AG10803 (cell line): Measurements from ENCODE around the gene PDE6A.
A peak's percentile ranks its signal among the peaks of the same experiment; 100 is the strongest.

ENCODE experiments used
- DNase-seq: peaks from one replicate; pipeline ENCODE4 v3.0.0; 2010; ENCODE audit warnings: low read depth
- H3K4me3 ChIP-seq: 2 replicates; pipeline ENCODE4 v1.5.1; 2011; ENCODE audit warnings: mild to moderate bottlenecking, low read length, control low read depth
- CTCF ChIP-seq: conservative IDR thresholded peaks from 2 replicates; pipeline ENCODE4 v1.5.1; 2011; ENCODE audit warnings: mild to moderate bottlenecking, low read length, control low read depth, inconsistent platforms

PDE6A gene

GRCh38 chr5:149944666-149945065, at the start of gene PDE6A:
TSS of gene PDE6A (minus strand) at chr5:149944793. CDS start at chr5:149944673, 120 bp downstream.
- no peak for TF ChIP-seq CTCF
- H3K4me3 ChIP-seq, result no peak within 1 kb of the TSS
- no peak for DNase-seq

GRCh38 chr5:149993471-149993870, 48.9 kb upstream of the PDE6A start:
- H3K4me3 ChIP-seq, result no peak overlapping the region
- no peak for TF ChIP-seq CTCF
- peak; percentile 20 for DNase-seq

DNA sequence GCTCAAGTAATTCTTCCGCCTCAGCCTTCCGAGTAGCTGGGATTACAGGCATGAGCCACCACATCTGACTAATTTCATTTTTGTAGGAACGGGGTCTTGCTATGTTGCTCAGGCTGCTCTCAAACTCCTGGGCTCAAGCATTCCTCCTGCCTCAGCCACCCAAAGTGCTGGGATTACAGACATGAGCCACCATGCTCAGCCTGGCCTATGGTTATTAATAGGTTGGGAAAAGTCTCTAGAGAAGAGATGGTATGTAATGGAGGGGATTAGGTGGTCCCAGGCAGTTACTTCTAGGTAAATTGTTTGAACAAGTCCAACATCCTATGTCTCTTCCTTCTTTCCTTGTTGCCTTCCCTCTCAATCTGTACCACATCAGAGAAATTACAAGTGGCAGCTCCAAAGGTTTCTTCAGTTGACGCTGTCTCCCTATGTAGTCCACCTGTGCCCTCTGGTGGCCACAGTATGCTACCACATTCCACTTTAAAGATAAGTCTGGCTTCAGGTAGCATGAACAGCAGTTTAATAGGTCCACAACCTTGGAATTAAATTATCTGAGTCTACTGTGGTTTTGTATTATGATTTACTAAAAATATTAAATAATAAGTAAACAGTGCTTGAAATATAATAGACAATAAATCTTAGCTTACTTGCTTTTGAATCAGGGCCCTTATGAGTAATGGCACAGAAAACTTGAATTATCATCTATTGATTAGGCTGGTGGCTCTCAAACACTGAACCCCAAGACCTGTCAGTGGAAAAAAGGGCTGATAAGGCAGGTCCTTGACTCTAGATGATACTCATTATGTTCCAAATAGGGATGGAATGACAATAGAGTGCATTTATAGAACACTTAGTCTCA, 46.2 kb upstream of the PDE6A start:
- TF ChIP-seq CTCF, result peak; percentile 96
- no peak overlapping the region for H3K4me3 ChIP-seq
- DNase-seq, result peak; percentile 73

- H3K4me3 ChIP-seq, result no peak overlapping the region
- DNase-seq, result no peak
- TF ChIP-seq CTCF, result no peak
Observed at GRCh38 chr5:149988126-149988525, 43.5 kb upstream of the PDE6A start.

- no peak overlapping the region for H3K4me3 ChIP-seq
- DNase-seq, result no peak
- TF ChIP-seq CTCF, result no peak
Observed at GRCh38 chr5:149982505-149982904, 37.9 kb upstream of the PDE6A start.

- no peak for DNase-seq
- H3K4me3 ChIP-seq, result no peak overlapping the region
- TF ChIP-seq CTCF, result no peak
Observed at GRCh38 chr5:149981206-149981605, 36.6 kb upstream of the PDE6A start.

- no peak overlapping the region for H3K4me3 ChIP-seq
- DNase-seq, result no peak
- no peak for TF ChIP-seq CTCF
Observed at GRCh38 chr5:149979896-149980295, 35.3 kb upstream of the PDE6A start.
